ENCODE results near the gene NCAPG2.

GRCh38 chr7:158603773-158604755 is 100.5 kb downstream of the NCAPG2 start:
- TF ChIP-seq, protein P1, sequence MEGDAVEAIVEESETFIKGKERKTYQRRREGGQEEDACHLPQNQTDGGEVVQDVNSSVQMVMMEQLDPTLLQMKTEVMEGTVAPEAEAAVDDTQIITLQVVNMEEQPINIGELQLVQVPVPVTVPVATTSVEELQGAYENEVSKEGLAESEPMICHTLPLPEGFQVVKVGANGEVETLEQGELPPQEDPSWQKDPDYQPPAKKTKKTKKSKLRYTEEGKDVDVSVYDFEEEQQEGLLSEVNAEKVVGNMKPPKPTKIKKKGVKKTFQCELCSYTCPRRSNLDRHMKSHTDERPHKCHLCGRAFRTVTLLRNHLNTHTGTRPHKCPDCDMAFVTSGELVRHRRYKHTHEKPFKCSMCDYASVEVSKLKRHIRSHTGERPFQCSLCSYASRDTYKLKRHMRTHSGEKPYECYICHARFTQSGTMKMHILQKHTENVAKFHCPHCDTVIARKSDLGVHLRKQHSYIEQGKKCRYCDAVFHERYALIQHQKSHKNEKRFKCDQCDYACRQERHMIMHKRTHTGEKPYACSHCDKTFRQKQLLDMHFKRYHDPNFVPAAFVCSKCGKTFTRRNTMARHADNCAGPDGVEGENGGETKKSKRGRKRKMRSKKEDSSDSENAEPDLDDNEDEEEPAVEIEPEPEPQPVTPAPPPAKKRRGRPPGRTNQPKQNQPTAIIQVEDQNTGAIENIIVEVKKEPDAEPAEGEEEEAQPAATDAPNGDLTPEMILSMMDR (IDR thresholded peaks at IDR 0.05), result no peak
- TF ChIP-seq POLR2A (IDR thresholded peaks at IDR 0.05), result no peak
